ENCODE measurements around the gene ATP2B3.

GRCh38 chrX:153603131-153603656 is 85.8 kb downstream of the ATP2B3 start:
- TF ChIP-seq CTCF (IDR thresholded peaks at IDR 0.05) (no peak), POLR2AphosphoS5 (IDR thresholded peaks at IDR 0.05) (no peak)
